NK-92 (cell line): Measurements from ENCODE around the gene NUDT8.

Experiments
- DNase-seq: peaks from one replicate; lab custom pipeline; 2025; ENCODE audit not compliant: unreplicated experiment; lab: John Stamatoyannopoulos, UW

The NUDT8 gene, protein sequence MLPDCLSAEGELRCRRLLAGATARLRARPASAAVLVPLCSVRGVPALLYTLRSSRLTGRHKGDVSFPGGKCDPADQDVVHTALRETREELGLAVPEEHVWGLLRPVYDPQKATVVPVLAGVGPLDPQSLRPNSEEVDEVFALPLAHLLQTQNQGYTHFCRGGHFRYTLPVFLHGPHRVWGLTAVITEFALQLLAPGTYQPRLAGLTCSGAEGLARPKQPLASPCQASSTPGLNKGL

DNA sequence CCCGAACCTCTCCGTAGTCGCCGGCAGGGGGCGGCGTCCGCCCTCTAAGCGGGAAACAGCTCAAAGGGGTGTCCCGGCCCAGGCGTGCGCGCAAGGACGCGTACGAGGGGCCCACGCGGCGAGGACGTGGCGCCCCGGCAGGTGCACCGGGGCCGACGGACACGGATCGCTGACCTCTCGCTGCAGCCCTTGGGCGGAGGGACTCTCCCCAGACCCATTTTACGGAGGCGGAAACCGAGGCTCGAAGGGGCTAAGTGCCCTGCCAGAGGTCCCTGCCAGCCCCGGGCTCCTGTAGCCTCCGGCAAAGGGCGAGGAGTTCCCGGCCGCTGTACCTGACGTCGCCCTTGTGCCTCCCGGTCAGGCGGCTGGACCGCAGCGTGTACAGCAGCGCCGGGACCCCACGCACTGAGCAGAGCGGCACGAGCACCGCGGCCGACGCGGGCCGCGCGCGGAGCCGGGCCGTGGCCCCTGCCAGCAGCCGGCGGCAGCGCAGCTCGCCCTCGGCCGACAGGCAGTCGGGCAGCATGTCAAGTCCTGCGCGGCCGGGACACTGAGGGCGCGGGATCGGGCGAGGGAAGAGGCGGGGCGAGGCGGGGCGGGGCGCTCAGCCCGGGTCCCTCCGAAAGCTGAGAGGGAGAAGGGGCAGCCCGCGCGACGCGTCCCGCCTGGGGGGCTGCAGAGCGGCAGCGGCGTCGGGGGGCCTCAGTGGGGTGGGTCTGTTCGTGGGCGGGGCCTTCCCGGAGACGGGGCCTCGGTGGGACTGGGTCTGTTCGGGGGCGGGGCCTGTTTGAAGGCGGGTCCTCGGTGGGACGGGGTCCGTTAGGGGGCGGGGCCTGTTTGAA, at the start of gene NUDT8:
Gene NUDT8, minus strand, starts transcription at position 552 of the 842 bp plus-strand sequence. Its CDS starts 26 bp downstream, at position 526.
- no peak for DNase-seq

DNA sequence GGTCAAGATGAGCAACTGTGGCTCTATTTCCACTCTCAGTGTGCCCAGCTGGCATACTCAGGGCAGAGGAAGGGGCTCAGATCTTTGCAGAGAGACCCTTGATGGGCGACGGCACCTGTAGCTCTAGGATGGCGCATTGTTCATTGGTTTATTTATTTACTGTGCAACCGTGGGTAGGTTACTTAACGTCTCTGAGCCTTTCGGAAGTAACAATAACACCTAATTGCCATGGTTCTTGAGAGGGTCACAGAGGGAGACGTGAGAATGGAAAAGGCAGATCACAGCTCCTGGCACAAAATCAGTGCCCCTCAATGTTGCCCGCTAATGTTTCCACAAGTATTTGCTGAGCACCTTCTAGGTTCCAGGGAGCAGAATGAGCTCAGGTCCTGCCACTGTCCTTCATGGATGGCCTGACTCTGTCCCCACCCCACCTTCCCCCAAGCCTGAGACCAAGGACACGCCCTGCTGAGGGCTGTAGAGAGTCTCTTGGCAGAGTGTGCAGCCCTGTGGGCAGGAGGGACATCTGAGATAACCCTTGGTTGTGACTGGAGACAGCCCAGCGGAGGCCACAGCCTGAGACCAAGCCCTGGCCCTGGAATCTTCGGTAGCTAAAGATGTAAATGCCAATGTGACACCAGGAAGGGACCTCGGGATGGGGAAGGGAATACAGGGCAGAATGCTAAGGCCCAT, 45.5 kb upstream of the NUDT8 start:
- DNase-seq: no peak

DNA sequence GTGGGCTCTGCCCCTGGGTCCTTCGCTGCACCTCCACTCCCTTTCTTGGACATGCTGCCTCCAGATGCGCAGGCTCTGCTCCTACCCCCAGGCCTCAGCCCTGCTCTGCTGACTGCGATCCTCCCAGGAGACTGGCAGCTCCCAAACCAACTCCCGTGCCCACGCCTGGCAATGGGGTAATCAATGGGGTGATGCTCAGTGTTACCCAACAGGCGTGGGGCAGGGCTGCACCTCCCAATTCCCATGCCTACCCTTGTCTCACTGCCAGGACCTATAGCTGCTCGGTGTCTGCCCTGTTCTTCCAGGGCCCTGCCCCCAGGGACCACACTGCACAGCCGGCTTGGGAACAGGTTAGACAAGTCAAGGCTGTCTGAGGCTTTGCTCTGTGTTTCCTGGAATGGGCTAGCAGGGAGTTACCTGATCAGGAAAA, 44.7 kb upstream of the NUDT8 start, which contains the start of gene ALDH3B2:
Gene ALDH3B2, minus strand, starts transcription at position 182 of the 430 bp plus-strand sequence. CDS start 7,688 bp downstream, outside the sequence.
- DNase-seq: no peak

DNA sequence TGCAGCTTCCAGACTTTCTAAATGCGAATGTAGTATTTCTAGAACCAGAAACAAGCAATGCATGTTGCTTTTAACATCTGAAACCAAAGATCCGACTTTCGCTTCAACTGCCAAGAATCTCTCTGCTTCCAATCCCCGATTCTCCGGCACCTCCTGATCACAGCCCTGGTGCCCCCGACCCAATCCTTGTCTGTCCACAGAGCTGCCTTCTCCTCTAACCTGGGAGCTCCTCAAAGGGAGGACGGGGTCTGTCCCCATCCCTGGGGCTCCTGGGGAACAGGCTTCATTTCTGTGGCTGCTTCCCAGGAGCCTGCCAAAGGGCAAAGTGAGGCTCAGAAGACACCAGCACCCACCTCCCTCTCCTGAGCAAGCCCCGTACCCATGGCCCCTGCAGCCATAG, 44.2 kb upstream of the NUDT8 start:
- no peak for DNase-seq

DNA sequence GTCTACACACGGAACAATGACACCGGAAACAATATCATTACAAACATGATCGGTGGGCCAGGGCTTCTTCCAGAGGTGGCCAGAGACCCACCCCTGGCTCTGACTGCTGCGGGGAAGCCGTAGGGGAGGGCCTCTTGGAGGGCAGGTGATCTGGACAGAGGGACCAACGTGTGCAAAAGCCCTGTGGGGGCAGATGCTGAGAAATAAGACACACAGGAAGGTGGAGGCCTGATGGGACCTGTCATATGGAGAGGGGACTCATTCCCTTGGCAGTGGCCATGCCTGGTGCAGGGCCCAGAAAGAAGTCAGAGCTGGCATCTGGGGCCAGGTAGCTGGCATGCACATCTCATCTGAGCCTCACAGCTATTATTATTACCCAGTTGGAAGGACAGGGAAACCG, 43.6 kb upstream of the NUDT8 start:
- no peak for DNase-seq

DNA sequence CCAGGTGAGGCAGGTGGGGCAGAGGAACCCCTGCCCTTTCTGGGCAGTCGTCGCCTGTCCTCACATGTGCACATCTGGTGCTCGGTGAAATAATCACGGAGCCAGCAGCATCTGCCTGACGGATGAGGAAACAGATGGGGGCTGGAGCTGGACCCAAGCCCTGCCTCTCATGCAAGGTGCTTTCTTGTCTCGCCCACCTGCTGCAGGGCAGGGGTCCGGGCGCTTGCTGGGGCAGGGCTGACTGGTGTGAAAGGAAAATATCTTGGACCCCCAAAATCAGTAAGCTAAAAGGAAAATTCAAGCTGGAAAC, 41.4 kb upstream of the NUDT8 start:
- DNase-seq: no peak

DNA sequence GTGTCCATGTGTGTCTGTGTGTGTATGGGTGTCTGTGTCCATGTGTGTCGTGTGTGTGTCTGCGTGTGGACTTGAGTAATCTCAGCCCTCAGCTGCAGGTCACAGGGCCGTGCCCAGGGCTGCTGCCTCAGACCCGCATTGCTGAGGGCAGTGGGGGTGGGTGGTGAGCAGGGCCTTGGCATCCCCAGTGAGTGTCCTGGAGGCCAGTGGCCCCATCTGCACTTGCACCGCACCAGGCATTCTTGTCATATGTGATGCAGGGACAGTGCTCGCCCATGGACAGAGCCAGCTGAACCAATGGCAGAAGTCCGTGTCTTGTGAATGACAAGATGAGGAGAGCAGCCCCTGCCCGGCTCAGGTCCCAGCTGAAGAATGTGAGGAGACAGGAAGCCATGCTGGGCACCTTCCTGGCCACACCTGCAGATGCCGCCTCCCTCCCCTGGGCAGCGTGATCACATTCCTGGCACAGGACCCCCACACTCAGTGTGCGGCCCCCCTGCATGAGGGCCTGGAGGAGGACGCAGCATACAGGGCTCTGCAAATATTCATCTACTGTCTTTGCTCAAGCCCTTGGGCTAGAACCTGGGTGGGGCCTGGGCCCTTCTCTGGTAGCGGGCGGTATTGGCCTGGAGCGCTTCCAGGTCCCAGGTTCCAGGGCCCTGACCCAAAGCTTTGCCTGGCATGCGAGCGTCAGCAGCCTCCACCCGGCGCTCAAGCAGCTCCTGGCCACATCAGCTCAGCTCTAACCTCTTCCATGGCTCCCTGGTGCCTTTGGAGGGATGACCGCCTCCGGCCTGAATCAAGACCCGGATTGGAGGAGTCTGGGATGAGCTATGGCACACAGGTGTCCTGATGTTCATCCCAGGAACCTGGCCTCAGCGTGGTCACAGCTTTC, 40.8 kb upstream of the NUDT8 start:
- no peak for DNase-seq

DNA sequence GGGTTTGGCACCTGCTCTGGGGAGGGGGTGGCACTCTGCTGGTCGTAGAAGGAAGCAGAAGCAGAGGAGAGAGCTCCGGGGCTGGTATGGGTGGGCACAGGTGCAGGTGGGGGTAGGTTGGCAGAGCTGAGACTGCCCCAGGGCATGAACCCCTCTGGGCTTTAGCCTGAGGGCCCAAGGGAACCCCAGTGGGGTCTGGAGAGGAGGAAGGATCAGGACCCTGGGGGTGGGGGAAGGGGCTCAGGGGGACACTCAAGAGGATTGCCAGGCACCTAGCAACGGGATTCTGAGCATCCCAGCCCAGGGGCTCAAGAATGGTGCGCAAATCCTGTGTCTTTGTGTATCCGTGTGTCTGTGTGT, 38.4 kb upstream of the NUDT8 start:
- no peak for DNase-seq

DNA sequence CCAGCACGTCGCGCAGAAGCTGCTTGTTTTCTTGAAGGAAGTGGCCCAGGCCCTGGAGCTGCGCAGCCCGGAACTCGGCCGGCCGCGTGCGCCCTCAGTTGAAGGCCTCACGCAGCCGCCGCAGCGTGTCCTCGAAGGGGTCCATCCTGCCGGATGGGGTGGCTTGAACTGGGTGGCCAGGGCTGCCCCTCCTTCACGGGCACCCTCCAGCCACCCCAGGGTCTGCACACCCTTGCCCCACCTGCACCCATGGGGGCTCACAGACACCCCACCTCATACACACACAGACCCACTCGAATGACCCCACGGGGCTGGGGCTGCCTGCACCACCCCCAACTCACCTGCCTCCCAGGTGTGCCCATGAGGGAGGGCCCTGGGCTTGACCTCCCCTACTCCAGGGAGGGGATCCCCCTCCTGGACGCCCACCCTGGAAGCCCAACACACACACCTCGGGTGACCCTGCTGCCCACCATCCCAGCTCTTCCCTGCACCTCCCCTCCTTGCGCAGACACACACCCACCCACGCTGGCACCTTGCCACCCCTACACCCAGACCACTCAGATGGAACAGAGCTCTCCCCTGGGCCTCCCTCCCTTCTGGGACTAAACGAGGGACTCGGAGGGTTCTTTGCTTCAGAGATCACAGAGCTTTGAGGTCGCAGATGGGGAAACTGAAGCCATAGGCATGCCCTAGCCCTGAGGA, 37.9 kb upstream of the NUDT8 start:
- DNase-seq: no peak

DNA sequence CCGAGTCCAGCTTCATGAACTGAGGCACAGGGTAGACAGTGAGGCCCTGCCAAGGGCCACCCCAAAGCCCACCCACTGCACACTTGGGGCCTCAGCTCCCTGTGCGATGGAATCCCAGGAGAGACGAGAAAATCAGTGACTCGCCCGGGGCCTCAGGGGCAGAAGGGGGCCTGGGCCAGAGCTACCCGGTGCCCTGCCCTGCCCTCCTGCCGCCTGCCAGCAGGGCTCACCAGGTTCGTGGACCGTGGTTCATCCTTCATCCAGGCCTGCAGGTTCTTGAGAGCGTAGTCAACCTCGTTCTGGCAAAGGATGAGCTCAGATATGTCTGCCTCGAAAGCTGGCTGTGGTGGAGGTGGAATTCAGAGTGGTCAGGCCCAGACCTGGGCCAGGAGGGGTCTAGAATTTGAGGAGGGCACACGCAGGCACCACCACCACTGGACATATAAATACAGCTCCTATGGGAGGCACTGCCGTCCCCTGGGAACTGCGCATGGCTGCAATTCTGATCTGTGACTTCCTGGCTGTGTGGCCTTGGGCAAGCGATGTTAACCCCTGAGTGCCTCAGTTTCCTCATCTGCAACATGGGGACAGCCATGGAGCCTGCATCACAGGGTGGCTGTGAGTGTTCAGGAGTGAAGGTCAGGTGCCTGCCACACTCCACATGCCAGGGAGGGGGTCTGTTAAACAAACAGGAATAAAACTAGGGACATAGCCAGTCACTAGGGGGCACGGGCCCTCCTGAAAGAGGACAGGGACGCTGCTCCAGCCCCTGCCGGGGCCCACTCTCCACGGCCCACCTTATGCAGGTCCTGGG, 37.1 kb upstream of the NUDT8 start:
- DNase-seq: no peak

DNA sequence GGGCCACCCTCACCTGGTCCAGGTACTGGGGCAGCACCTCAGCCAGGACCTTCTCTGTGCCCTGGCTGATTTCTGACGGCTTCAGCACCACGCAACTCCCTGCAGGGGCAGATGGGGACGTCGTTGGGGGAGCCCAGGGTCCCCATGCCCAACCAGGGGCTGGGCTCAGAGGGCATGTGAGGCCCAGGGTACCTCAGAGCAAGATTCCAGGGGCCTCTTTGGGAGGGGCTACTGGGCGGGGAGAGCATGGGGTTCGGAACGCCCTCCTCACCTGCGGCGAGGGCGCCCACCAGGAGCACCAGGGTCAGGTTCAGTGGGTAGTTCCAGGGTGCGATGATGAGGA, 36.5 kb upstream of the NUDT8 start:
- no peak for DNase-seq

DNA sequence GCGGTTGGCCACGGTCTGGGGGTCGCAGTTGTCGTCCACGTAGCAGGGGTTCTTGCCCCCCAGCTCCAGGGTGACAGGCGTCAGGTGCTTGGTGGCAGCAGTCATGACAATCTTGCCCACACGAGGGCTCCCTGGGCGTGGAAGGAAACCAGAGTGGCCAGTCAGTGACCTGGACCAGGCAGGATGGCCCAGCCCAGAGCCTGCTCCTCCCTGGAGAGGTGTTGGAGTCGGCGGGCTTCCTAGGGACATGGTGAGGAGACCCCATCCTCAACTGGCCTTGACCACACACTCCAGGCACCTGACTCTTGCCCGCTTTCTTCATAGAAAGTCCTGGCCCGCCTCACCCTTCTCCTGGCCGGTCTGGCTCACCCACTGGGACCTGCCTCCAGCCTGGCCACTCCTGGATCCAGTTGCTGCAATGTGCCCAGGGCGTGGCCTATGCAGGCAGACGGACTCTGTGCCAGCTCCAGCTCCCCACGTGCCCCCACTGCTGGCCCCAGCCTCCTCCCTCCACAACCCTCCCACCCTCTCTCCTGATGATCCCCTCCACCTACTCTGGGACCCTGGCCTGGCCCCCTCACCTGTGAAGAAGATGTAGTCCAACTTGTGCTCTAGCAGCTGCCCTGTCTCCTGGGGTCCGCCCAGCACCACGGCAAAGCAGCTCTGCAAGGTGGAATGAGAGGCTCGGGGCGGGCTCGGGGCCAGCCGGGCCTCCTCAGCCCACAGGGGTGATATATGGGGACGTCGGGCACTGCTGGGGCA, 36.0 kb upstream of the NUDT8 start:
- no peak for DNase-seq

DNA sequence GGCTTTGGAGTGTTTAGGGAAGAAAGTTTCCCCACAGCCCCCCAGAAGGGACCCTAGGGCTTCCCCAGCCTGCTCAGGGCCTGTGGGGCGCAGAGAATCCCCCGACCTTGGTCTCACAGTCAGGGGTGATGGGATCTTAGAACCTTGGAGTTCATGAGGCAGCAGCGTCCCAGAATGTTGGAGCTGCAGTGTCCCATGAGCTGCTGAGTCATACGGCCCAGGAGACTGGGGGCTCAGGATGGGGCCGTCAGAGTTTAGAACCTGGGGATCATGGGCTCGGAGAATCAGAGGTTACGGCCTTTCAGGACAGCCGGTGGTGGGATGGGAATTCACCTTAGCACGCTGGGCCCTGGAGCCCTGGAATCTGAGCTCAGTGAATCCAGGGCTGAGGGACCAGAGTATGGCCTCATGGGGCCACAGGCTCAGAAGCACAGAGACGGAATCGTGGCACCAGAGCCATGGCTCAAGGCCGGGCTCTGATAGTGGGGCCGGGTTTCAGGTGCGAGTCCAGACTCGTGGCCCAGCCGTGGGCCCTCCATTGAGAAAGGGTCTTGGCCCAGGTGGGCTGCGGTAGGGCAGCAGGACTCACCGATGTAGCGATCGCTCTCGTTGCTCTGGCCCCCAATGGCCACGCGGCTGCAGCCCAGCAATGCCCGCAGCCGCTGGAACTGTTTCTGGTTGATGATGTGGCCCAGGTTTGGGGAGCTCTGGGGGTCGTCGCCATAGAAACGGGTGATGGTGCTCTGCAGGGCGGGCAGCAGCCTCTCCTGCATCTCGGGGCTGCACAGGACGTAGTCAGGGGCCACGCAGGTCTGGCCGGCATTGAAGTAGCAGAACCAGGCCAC, 35.2 kb upstream of the NUDT8 start:
- DNase-seq: no peak

DNA sequence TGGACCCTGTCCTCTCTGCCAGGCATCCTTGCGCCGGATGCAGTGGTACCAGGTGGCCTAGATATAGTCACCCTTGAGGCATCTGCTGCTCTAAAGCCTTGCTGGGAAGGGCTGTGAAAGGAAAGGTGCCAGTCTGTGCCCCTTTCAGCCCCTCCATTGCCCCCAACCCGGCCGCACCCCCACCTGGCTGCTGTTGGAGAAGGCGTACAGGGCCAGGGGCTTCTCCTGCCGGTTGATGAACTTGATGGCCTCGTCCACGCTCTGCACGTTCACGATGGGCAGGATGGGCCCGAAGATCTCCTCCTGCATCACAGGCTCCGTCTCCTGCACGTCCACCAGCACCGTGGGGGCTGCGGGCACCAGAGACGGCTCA, 34.5 kb upstream of the NUDT8 start:
- DNase-seq: no peak

DNA sequence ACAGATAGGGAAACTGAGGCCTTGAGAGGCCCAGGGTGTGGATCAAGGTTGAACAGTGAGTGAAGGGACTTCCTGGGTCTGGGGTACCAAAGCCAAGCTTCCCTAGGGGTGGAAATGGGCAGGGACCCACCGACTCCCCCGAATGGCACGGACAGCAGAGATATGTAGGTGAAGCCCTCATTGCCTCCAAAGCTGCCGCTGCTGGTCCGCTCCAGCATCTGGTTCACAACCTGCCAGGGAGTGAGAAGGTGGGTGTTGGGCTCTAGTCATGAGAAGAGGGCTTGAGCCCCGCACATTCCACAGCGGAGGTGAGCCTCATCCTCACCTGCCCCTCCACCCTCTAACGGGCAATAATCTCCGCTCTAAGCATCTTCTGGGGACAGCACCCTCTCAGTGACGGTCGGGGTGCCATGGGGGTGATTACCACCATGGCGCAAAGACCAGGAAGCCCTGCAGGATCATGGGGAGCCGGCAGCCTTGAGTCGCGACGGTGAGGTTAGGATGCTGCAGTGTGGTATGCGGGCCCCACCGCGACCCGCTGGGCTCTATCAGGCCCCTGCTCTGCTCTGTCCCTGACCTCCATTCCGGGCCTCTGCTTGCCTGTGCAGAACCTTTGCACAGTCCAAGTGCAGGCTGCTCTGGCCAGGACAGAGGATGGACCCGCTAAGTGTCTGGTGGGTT, 33.9 kb upstream of the NUDT8 start:
- DNase-seq: no peak

DNA sequence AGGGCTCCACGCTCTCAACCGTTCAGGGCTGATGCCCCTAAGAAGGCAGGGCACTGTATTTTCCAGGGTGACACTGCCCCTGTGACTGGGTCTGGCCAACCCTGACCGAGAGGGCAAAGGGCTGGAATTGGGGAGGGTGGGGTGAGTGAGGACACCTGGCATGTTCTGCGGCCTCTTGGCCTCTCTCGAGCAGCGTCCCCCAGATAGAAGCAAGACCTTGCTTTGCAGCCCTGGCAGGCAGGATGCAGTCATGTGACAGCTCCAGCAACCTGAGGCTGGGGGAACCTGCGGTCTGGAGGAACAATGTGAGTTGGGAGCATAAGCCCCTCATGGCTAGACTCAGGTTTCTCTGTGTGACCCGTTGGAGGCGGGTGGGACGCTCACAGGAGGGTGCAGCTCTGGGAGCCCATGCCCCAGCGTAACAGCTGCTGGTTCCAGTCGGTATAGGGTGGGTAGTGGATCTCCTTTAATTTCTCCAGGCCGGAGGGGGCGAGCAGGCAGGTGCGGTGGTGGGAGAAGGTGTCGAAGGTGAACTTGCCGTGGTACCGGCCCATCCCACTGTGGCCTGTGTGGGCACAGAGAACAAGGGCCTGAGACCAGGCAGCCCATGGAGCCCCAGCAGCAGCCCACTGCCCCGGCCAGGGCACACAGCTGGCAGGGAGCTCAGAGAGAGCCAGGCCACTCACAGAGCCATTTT, 33.2 kb upstream of the NUDT8 start:
- DNase-seq: no peak
